Measurements from ENCODE around the gene ZNF77. TPM values are rescaled to one million over a fixed set of nuclear protein-coding genes. Genes with fewer than 3 reads are reported as not detected.

ZNF77 gene
- total RNA-seq, 1 donor from 2014 or later: 6.4 TPM

- Histone ChIP-seq H3K27ac (no peak overlapping the region), H3K4me1 (peaks cover 10% of the 10 kb centered on the region), H3K9me3 (no peaks in the 10 kb centered on the region), H3K36me3 (no peaks in the 10 kb centered on the region), H3K4me3 (no peak overlapping the region), H3K27me3 (no peaks in the 10 kb centered on the region)
- TF ChIP-seq CTCF (IDR thresholded peaks at IDR 0.05) (no peak), POLR2A (IDR thresholded peaks at IDR 0.05) (no peak), POLR2AphosphoS5 (IDR thresholded peaks at IDR 0.05; ENCODE audit: insufficient read depth in 1 of 2, low read depth in 1 of 2) (no peak)
- intact Hi-C loops (cut with DNase I): no loop called here
- DNase-seq (ENCODE audit: extremely low spot score in 2 of 2): no peak
Measured at GRCh38 chr19:2988568-2988967, 43.8 kb upstream of the ZNF77 start.

- TF ChIP-seq POLR2AphosphoS5 (IDR thresholded peaks at IDR 0.05; ENCODE audit: insufficient read depth in 1 of 2, low read depth in 1 of 2) (no peak), POLR2A (IDR thresholded peaks at IDR 0.05) (no peak), CTCF (IDR thresholded peaks at IDR 0.05) (no peak)
- intact Hi-C loops (cut with DNase I): no loop called here
- Histone ChIP-seq H3K36me3 (no peaks in the 10 kb centered on the region), H3K4me1 (peaks cover 18% of the 10 kb centered on the region), H3K9me3 (no peaks in the 10 kb centered on the region), H3K27ac (no peak overlapping the region), H3K4me3 (no peak overlapping the region), H3K27me3 (no peaks in the 10 kb centered on the region)
- DNase-seq (ENCODE audit: extremely low spot score in 2 of 2): no peak
Measured at GRCh38 chr19:2987797-2988196, 43.0 kb upstream of the ZNF77 start.

DNA sequence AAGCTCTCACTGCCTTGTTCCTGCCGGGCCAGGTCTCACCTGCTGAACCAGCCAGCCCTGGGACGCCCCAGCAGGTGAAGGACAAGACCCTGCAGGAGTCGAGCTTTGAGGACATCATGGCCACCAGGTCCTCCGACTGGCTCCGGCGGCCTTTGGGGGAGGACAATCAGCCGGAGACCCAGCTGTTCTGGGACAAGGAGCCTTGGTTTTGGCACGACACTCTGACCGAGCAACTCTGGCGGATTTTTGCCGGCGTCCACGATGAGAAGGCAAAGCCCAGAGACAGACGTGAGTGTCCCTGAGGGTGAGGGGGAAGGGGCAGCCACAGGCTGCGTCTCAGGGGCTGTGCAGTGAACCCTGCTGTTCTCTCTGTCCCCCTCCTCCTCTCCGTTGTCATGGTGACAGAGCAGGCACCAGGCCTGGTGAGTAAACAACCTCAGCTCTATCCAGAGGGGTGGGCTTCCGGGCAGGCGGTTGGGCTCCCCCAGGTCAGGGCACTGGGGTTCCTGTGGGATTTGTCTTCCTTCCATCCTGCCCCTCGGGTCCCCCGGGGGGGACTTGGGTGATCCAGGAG is 42.3 kb upstream of the ZNF77 start:
- H3K36me3 ChIP-seq: no peaks in the 10 kb centered on the region
- intact Hi-C loops (cut with DNase I): no loop called here
- no peak for DNase-seq (ENCODE audit: extremely low spot score in 2 of 2)
- H3K27me3 ChIP-seq: no peaks in the 10 kb centered on the region
- no peak overlapping the region for H3K4me3 ChIP-seq
- H3K4me1 ChIP-seq: peaks cover 25% of the 10 kb centered on the region
- no peak for TF ChIP-seq POLR2AphosphoS5 (IDR thresholded peaks at IDR 0.05; ENCODE audit: insufficient read depth in 1 of 2, low read depth in 1 of 2)
- no peak for TF ChIP-seq POLR2A (IDR thresholded peaks at IDR 0.05)
- no peak for TF ChIP-seq CTCF (IDR thresholded peaks at IDR 0.05)
- no peaks in the 10 kb centered on the region for H3K9me3 ChIP-seq
- H3K27ac ChIP-seq: no peak overlapping the region

DNA sequence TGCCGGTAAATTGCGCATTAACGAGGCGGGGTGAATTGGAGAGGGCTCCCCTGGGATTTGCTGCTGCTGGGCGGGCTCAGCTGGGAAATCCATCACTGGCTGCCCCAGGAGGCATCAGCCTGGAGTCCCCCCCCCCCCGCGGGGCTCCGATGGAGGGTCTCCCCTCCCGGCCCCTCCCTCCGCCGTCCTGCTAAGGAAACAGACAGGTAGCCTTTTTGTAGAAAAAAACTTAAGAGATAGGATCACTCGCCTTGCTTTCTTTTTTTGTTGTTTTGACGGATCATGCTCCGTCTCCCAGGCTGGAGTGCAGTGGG is 39.4 kb upstream of the ZNF77 start:
- no peaks in the 10 kb centered on the region for H3K27me3 ChIP-seq
- TF ChIP-seq POLR2A (IDR thresholded peaks at IDR 0.05) (no peak), POLR2AphosphoS5 (IDR thresholded peaks at IDR 0.05; ENCODE audit: insufficient read depth in 1 of 2, low read depth in 1 of 2) (peak in 1 of 2 donors; percentile 6), CTCF (IDR thresholded peaks at IDR 0.05) (no peak)
- H3K4me1 ChIP-seq: peaks cover 28% of the 10 kb centered on the region
- intact Hi-C loops (cut with DNase I): loop anchor here (5.0 kb wide), 1 partner anchor 58 kb away; no protein-coding TSS in a partner anchor
- no peaks in the 10 kb centered on the region for H3K9me3 ChIP-seq
- no peak for DNase-seq (ENCODE audit: extremely low spot score in 2 of 2)
- H3K36me3 ChIP-seq: no peaks in the 10 kb centered on the region
- H3K4me3 ChIP-seq: peak overlapping the region; percentile 34 to 41
- H3K27ac ChIP-seq: peak overlapping the region; percentile 81

- peaks cover 28% of the 10 kb centered on the region for H3K4me1 ChIP-seq
- peak overlapping the region; percentile 34 to 41 for H3K4me3 ChIP-seq
- TF ChIP-seq POLR2A (IDR thresholded peaks at IDR 0.05) (no peak), CTCF (IDR thresholded peaks at IDR 0.05) (no peak), POLR2AphosphoS5 (IDR thresholded peaks at IDR 0.05; ENCODE audit: insufficient read depth in 1 of 2, low read depth in 1 of 2) (peak in 1 of 2 donors; percentile 79)
- intact Hi-C loops (cut with DNase I): loop anchor here (5.0 kb wide), 1 partner anchor 59 kb away; no protein-coding TSS in a partner anchor
- H3K27ac ChIP-seq: peak overlapping the region; percentile 81
- no peaks in the 10 kb centered on the region for H3K36me3 ChIP-seq
- no peak for DNase-seq (ENCODE audit: extremely low spot score in 2 of 2)
- H3K27me3 ChIP-seq: no peaks in the 10 kb centered on the region
- no peaks in the 10 kb centered on the region for H3K9me3 ChIP-seq
Measured at GRCh38 chr19:2983351-2984214, 38.8 kb upstream of the ZNF77 start.

Data from vagina (tissue), 2 donors.